Measurements from ENCODE around the gene TRIM41. TPM values are rescaled to one million over a fixed set of nuclear protein-coding genes. Genes with fewer than 3 reads are reported as not detected.
"Not testable (repeated sequence)": the region's sequence is repeated elsewhere in the genome, so short reads cannot be mapped to it uniquely, and the experiment has no call there.

TRIM41 gene
- total and polyA plus RNA-seq, 3 experiments from 2014 or later: 2.2 to 42.7 (median 35.2) TPM

- POLR2A ChIA-PET: interaction anchor here (0.6 to 4.7 kb wide), 12 partner anchors 10 to 458 kb away, joined by 3 to 118 read pairs (median 12); partner anchors contain the start of genes RACK1 and TRIM41
- no peaks in the 10 kb centered on the region for H3K9me3 ChIP-seq (ENCODE audit: low read length)
These were observed 38.4 kb downstream of the TRIM41 start for GRCh38 chr5:181261320-181262049.

GRCh38 chr5:181263633-181264032, 40.6 kb downstream of the TRIM41 start:
- H3K4me3 Mint-ChIP-seq: peak overlapping the region in 6 of 7 donors; percentile 10 to 98 (median 57)
- no peak for DNase-seq
- no peaks in the 10 kb centered on the region for H3K27me3 Mint-ChIP-seq
- peak overlapping the region; percentile 18 to 95 (median 56) for H3K27ac Mint-ChIP-seq
- ChIA-PET CTCF (interaction anchor here (1.2 kb wide), 2 partner anchors 41 to 72 kb away, joined by 3 to 4 read pairs; partner anchors contain the start of gene TRIM41), POLR2A (interaction anchor here (4.7 kb wide), 1 partner anchor 19 kb away, joined by 94 read pairs; the partner anchor contains the start of gene RACK1)
- no peaks in the 10 kb centered on the region for H3K27me3 ChIP-seq (ENCODE audit: insufficient read depth, low read length, poor library complexity, severe bottlenecking)
- no peak overlapping the region for H3K4me3 ChIP-seq (ENCODE audit: low read length)
- peaks cover 26 to 29% (median 26%) of the 10 kb centered on the region in 3 donors for H3K4me1 Mint-ChIP-seq
- H3K36me3 Mint-ChIP-seq: peaks cover 3 to 37% (median 5%) of the 10 kb centered on the region in 3 donors
- H3K9me3 ChIP-seq (ENCODE audit: low read length): no peaks in the 10 kb centered on the region
- no peaks in the 10 kb centered on the region for H3K9me3 Mint-ChIP-seq
- no peak overlapping the region for H3K27ac ChIP-seq (ENCODE audit: low read depth, low read length)
- H3K36me3 ChIP-seq (ENCODE audit: insufficient read depth, low read length): peaks cover 7% of the 10 kb centered on the region
- H3K4me1 ChIP-seq (ENCODE audit: insufficient read depth, low read length): peaks cover 24% of the 10 kb centered on the region

More at GRCh38 chr5:181261320-181262049, 38.4 kb downstream of the TRIM41 start:
- Histone ChIP-seq H3K36me3 (ENCODE audit: insufficient read depth, low read length) (peaks cover 7% of the 10 kb centered on the region), H3K27me3 (ENCODE audit: insufficient read depth, low read length, poor library complexity, severe bottlenecking) (no peaks in the 10 kb centered on the region), H3K4me1 (ENCODE audit: insufficient read depth, low read length) (peaks cover 42% of the 10 kb centered on the region), H3K27ac (ENCODE audit: low read depth, low read length) (peak overlapping the region; percentile 99), H3K4me3 (ENCODE audit: low read length) (peak overlapping the region; percentile 99)
- Mint-ChIP-seq H3K9me3 (no peaks in the 10 kb centered on the region), H3K4me3 (peak overlapping the region; percentile 97 to 99 (median 98)), H3K27me3 (no peaks in the 10 kb centered on the region), H3K36me3 (peaks cover 5 to 47% (median 10%) of the 10 kb centered on the region in 3 donors), H3K27ac (peak overlapping the region; percentile 95 to 99 (median 98)), H3K4me1 (peaks cover 44 to 51% (median 47%) of the 10 kb centered on the region in 3 donors)
- CTCF ChIA-PET: interaction anchor here (1.0 to 3.5 kb wide), 15 partner anchors 10 to 102 kb away, joined by 3 to 39 read pairs (median 5); partner anchors contain the start of genes RACK1, TRIM41 and TRIM7
- peak; percentile 73 to 88 (median 82) for DNase-seq

DNA sequence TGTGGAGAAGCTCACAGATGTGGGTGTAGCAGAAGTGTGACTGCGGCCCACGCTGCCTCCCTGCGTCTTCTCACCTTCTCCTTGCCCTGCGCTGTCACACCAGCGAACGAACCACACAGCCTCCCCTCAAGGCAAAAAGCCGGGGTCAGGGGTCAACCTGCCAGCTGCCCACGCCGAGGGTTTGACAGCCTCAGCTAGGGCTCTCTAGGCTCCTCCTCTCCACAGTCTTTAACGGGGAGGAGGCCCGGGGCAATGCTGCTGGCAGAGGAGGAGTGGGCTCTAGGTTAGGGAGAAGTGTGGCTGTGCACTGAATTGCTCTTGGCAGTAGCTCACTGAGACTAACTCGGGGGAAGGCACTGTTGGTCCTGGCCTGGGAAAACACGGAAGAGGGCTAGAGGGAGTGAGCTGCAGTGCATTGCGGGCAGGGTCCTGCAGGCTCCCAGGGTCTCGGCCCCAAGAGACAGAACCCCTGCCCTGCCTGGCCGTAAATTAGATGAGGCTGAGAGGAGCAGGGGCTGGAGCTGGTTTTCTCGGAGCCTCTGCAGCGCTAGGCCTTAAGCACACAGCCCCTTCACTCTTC, 42.1 kb downstream of the TRIM41 start:
- Mint-ChIP-seq H3K36me3 (peaks cover 3 to 31% (median 5%) of the 10 kb centered on the region in 3 donors), H3K4me3 (peak overlapping the region in 3 of 7 donors; percentile 49 to 69 (median 56)), H3K4me1 (peaks cover 11 to 14% (median 11%) of the 10 kb centered on the region in 3 donors), H3K27me3 (no peaks in the 10 kb centered on the region), H3K27ac (peak overlapping the region in 1 of 8 donors; percentile 63), H3K9me3 (no peaks in the 10 kb centered on the region)
- Histone ChIP-seq H3K27ac (ENCODE audit: low read depth, low read length) (no peak overlapping the region), H3K27me3 (ENCODE audit: insufficient read depth, low read length, poor library complexity, severe bottlenecking) (no peaks in the 10 kb centered on the region), H3K9me3 (ENCODE audit: low read length) (no peaks in the 10 kb centered on the region), H3K4me3 (ENCODE audit: low read length) (no peak overlapping the region), H3K4me1 (ENCODE audit: insufficient read depth, low read length) (peaks cover 9% of the 10 kb centered on the region), H3K36me3 (ENCODE audit: insufficient read depth, low read length) (peaks cover 7% of the 10 kb centered on the region)
- CTCF ChIA-PET: no interaction called here
- POLR2A ChIA-PET: interaction anchor here (0.7 kb wide), 1 partner anchor 30 kb away, joined by 3 read pairs; no protein-coding TSS in a partner anchor
- no peak for DNase-seq

DNA sequence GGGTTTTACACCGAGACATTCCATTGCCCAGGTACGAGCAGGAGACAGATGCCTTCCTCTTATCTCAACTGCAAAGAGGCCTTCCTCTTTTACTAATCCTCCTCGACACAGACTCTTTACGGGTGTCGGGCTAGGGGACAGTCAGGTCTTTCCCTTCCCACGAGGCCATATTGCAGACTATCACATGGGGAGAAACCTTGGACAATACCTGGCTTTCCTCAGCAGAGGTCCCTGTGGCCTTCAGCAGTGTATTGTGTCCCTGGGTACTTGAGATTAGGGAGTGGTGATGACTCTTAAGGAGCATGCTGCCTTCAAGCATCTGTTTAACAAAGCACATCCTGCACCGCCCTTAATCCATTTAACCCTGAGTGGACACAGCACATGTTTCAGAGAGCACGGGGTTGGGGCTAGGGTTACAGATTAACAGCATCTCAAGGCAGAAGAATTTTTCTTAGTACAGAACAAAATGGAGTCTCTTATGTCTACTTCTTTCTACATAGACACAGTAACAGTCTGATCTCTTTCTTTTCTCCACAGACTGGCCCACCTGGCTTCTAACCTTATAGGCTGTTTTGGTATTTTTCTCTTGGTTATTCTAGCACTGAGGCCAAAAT, 44.3 kb downstream of the TRIM41 start:
- Mint-ChIP-seq H3K4me3 (peak overlapping the region in 2 of 7 donors; percentile 10 to 33), H3K36me3 (peaks cover 3 to 20% (median 5%) of the 10 kb centered on the region in 3 donors), H3K27ac (peak overlapping the region in 1 of 8 donors; percentile 45)
- H3K4me1 Mint-ChIP-seq; H3K9me3 ChIP-seq (ENCODE audit: low read length); DNase-seq; H3K4me1 ChIP-seq (ENCODE audit: insufficient read depth, low read length); H3K36me3 ChIP-seq (ENCODE audit: insufficient read depth, low read length); H3K27me3 ChIP-seq (ENCODE audit: insufficient read depth, low read length, poor library complexity, severe bottlenecking); H3K9me3 Mint-ChIP-seq; CTCF ChIA-PET; H3K27ac ChIP-seq (ENCODE audit: low read depth, low read length); H3K27me3 Mint-ChIP-seq; H3K4me3 ChIP-seq (ENCODE audit: low read length); POLR2A ChIA-PET: not testable (repeated sequence)

- H3K4me3 ChIP-seq (ENCODE audit: low read length); H3K4me1 Mint-ChIP-seq; H3K27me3 Mint-ChIP-seq; H3K4me1 ChIP-seq (ENCODE audit: insufficient read depth, low read length); H3K27ac Mint-ChIP-seq; H3K9me3 Mint-ChIP-seq; H3K4me3 Mint-ChIP-seq; POLR2A ChIA-PET; DNase-seq; H3K27ac ChIP-seq (ENCODE audit: low read depth, low read length); H3K27me3 ChIP-seq (ENCODE audit: insufficient read depth, low read length, poor library complexity, severe bottlenecking); H3K9me3 ChIP-seq (ENCODE audit: low read length); CTCF ChIA-PET; H3K36me3 ChIP-seq (ENCODE audit: insufficient read depth, low read length): not testable (repeated sequence)
- peaks cover 3 to 20% (median 5%) of the 10 kb centered on the region in 3 donors for H3K36me3 Mint-ChIP-seq
These were observed 44.8 kb downstream of the TRIM41 start for GRCh38 chr5:181267907-181268306.

DNA sequence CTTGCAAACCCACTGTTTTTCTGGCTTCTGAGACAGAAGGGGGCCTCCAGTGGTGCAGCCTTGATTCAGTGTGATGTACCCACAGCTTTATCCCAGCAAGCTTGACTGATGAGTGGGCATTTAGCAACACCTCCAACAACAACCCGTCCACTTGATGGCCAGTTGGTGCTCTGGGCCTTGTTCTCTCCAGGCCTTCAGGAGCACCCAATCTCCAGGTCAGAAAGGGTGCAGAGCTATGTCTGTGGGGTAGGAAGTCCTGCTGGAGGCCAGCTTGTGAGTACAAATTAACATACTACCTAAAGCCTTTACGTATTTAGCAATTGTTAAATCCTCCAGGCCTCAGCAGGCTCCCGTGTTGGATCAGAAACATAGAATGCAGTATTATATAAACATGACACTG, 48.0 kb downstream of the TRIM41 start:
- Mint-ChIP-seq H3K9me3 (no peaks in the 10 kb centered on the region), H3K36me3 (peaks cover 0 to 1% (median 0%) of the 10 kb centered on the region in 3 donors), H3K4me1 (no peaks in the 10 kb centered on the region), H3K27ac (no peak overlapping the region), H3K4me3 (no peak overlapping the region), H3K27me3 (no peaks in the 10 kb centered on the region)
- Histone ChIP-seq H3K27me3 (ENCODE audit: insufficient read depth, low read length, poor library complexity, severe bottlenecking) (no peaks in the 10 kb centered on the region), H3K4me1 (ENCODE audit: insufficient read depth, low read length) (no peaks in the 10 kb centered on the region), H3K36me3 (ENCODE audit: insufficient read depth, low read length) (no peaks in the 10 kb centered on the region), H3K4me3 (ENCODE audit: low read length) (no peak overlapping the region), H3K27ac (ENCODE audit: low read depth, low read length) (no peak overlapping the region), H3K9me3 (ENCODE audit: low read length) (no peaks in the 10 kb centered on the region)
- DNase-seq: no peak
- ChIA-PET POLR2A (no interaction called here), CTCF (no interaction called here)

DNA sequence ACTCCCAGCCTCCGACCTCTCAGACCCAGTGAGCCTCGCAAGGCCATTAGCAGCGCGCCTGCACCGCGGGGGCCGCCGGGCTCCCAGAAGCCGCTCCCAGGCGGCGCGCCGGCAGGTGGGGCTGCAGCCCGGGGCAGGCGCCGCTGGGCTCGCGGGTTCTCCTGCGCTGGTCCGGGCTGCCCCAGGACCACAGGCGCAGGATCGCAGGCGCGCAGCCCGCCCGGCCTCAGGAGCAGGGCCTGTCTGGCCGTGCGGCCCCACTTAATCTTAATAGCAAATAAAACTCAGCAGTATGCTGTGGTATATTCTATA, 50.3 kb downstream of the TRIM41 start:
- H3K27me3 Mint-ChIP-seq; H3K4me3 ChIP-seq (ENCODE audit: low read length); H3K9me3 ChIP-seq (ENCODE audit: low read length); H3K36me3 ChIP-seq (ENCODE audit: insufficient read depth, low read length); H3K9me3 Mint-ChIP-seq; H3K27ac Mint-ChIP-seq; DNase-seq; H3K4me3 Mint-ChIP-seq; H3K4me1 ChIP-seq (ENCODE audit: insufficient read depth, low read length); H3K27me3 ChIP-seq (ENCODE audit: insufficient read depth, low read length, poor library complexity, severe bottlenecking); CTCF ChIA-PET; H3K4me1 Mint-ChIP-seq; H3K36me3 Mint-ChIP-seq; H3K27ac ChIP-seq (ENCODE audit: low read depth, low read length): not testable (repeated sequence)
- POLR2A ChIA-PET: interaction anchor here (0.6 kb wide), 1 partner anchor 10 kb away, joined by 3 read pairs; no protein-coding TSS in a partner anchor

GRCh38 chr5:181280251-181280762, 57.2 kb downstream of the TRIM41 start:
- H3K27ac Mint-ChIP-seq: no peak overlapping the region
- no peaks in the 10 kb centered on the region for H3K36me3 Mint-ChIP-seq
- H3K9me3 Mint-ChIP-seq: no peaks in the 10 kb centered on the region
- ChIA-PET POLR2A (no interaction called here), CTCF (no interaction called here)
- no peak overlapping the region for H3K4me3 Mint-ChIP-seq
- no peaks in the 10 kb centered on the region for H3K27me3 Mint-ChIP-seq
- Histone ChIP-seq H3K27me3 (ENCODE audit: insufficient read depth, low read length, poor library complexity, severe bottlenecking) (no peaks in the 10 kb centered on the region), H3K9me3 (ENCODE audit: low read length) (no peaks in the 10 kb centered on the region), H3K4me1 (ENCODE audit: insufficient read depth, low read length) (no peaks in the 10 kb centered on the region), H3K36me3 (ENCODE audit: insufficient read depth, low read length) (no peaks in the 10 kb centered on the region), H3K27ac (ENCODE audit: low read depth, low read length) (no peak overlapping the region), H3K4me3 (ENCODE audit: low read length) (no peak overlapping the region)
- DNase-seq: no peak
- peaks cover 0 to 3% (median 0%) of the 10 kb centered on the region in 3 donors for H3K4me1 Mint-ChIP-seq
